ENCODE measurements around the gene DOCK4.

- no peak for TF ChIP-seq CTCF (IDR thresholded peaks at IDR 0.05)
- no peak for TF ChIP-seq POLR2A (IDR thresholded peaks at IDR 0.05)
These were observed 515.7 kb downstream of the DOCK4 start for GRCh38 chr7:111690364-111691111.

All from thyroid gland (tissue), 4 donors.